Stomach smooth muscle (tissue), 2 donors: ENCODE results near the gene WNT10A.

Experiments
- H3K27ac ChIP-seq: one replicate; pipeline ENCODE4 v1.7.0; 2013; ENCODE audit warnings: mild to moderate bottlenecking, low read length, inconsistent platforms
- H3K27me3 ChIP-seq, 2 donors: one replicate each; pipeline ENCODE4 v1.7.0; 2013; ENCODE audit warnings: low read length in 2 of 2; ENCODE audit not compliant: insufficient read depth in 2 of 2, control insufficient read depth in 1 of 2
- H3K36me3 ChIP-seq, 2 donors: one replicate each; pipeline ENCODE4 v1.7.0; 2013; ENCODE audit warnings: low read length in 2 of 2; ENCODE audit not compliant: control insufficient read depth in 2 of 2, insufficient read depth in 2 of 2
- H3K4me1 ChIP-seq: one replicate; pipeline ENCODE4 v1.7.0; 2013; ENCODE audit warnings: low read length; ENCODE audit not compliant: control insufficient read depth, insufficient read depth
- H3K4me3 ChIP-seq, 2 donors: one replicate each; pipeline ENCODE4 v1.7.0; 2013; ENCODE audit warnings: low read length in 2 of 2
- H3K9ac ChIP-seq, 2 donors: one replicate each; pipeline ENCODE4 v1.7.0; 2013; ENCODE audit warnings: low read length in 2 of 2, mild to moderate bottlenecking in 1 of 2
- H3K9me3 ChIP-seq, 2 donors: one replicate each; pipeline ENCODE4 v1.7.0; 2013; ENCODE audit warnings: low read length in 2 of 2; ENCODE audit not compliant: control insufficient read depth in 2 of 2
- donor health status: healthy.
- donor health status: Pancreatic carcinoma.

WNT10A gene

GRCh38 chr2:218865999-218866398 is 14.7 kb upstream of the WNT10A start:
- Histone ChIP-seq H3K9me3 (no peaks in the 10 kb centered on the region), H3K27me3 (peaks cover 59 to 62% of the 10 kb centered on the region in 2 donors), H3K4me3 (no peak overlapping the region), H3K36me3 (no peaks in the 10 kb centered on the region), H3K9ac (no peak overlapping the region), H3K27ac (no peak overlapping the region), H3K4me1 (peaks cover 7% of the 10 kb centered on the region)

GRCh38 chr2:218867900-218868299 is 12.8 kb upstream of the WNT10A start:
- H3K9ac ChIP-seq: no peak overlapping the region
- no peak overlapping the region for H3K27ac ChIP-seq
- no peaks in the 10 kb centered on the region for H3K9me3 ChIP-seq
- H3K36me3 ChIP-seq: no peaks in the 10 kb centered on the region
- no peak overlapping the region for H3K4me3 ChIP-seq
- peaks cover 64 to 65% of the 10 kb centered on the region in 2 donors for H3K27me3 ChIP-seq
- peaks cover 11% of the 10 kb centered on the region for H3K4me1 ChIP-seq

GRCh38 chr2:218869064-218869463 is 11.6 kb upstream of the WNT10A start:
- Histone ChIP-seq H3K27ac (no peak overlapping the region), H3K9me3 (no peaks in the 10 kb centered on the region), H3K27me3 (peaks cover 66 to 68% of the 10 kb centered on the region in 2 donors), H3K4me1 (peaks cover 15% of the 10 kb centered on the region), H3K4me3 (no peak overlapping the region), H3K9ac (no peak overlapping the region), H3K36me3 (no peaks in the 10 kb centered on the region)

- no peaks in the 10 kb centered on the region for H3K9me3 ChIP-seq
- H3K4me1 ChIP-seq: peaks cover 13% of the 10 kb centered on the region
- no peaks in the 10 kb centered on the region for H3K36me3 ChIP-seq
- peak overlapping the region; percentile 8 to 22 for H3K4me3 ChIP-seq
- no peak overlapping the region for H3K9ac ChIP-seq
- no peak overlapping the region for H3K27ac ChIP-seq
- H3K27me3 ChIP-seq: peaks cover 62 to 64% of the 10 kb centered on the region in 2 donors
These were observed 9.7 kb upstream of the WNT10A start for GRCh38 chr2:218870984-218871344.

GRCh38 chr2:218871345-218872302 is 9.0 kb upstream of the WNT10A start:
- H3K27ac ChIP-seq: no peak overlapping the region
- H3K27me3 ChIP-seq: peaks cover 65% of the 10 kb centered on the region in 2 donors
- peak overlapping the region; percentile 8 to 22 for H3K4me3 ChIP-seq
- no peak overlapping the region for H3K9ac ChIP-seq
- no peaks in the 10 kb centered on the region for H3K36me3 ChIP-seq
- no peaks in the 10 kb centered on the region for H3K9me3 ChIP-seq
- peaks cover 13% of the 10 kb centered on the region for H3K4me1 ChIP-seq

GRCh38 chr2:218872645-218873358 is 7.8 kb upstream of the WNT10A start:
- Histone ChIP-seq H3K9ac (no peak overlapping the region), H3K4me1 (peaks cover 13% of the 10 kb centered on the region), H3K36me3 (no peaks in the 10 kb centered on the region), H3K27ac (no peak overlapping the region), H3K27me3 (peaks cover 71 to 74% of the 10 kb centered on the region in 2 donors), H3K4me3 (no peak overlapping the region), H3K9me3 (no peaks in the 10 kb centered on the region)

GRCh38 chr2:218873359-218874194 is 7.1 kb upstream of the WNT10A start:
- Histone ChIP-seq H3K36me3 (no peaks in the 10 kb centered on the region), H3K27ac (no peak overlapping the region), H3K4me1 (peaks cover 9% of the 10 kb centered on the region), H3K9ac (no peak overlapping the region), H3K27me3 (peaks cover 72 to 74% of the 10 kb centered on the region in 2 donors), H3K9me3 (no peaks in the 10 kb centered on the region), H3K4me3 (no peak overlapping the region)

- Histone ChIP-seq H3K36me3 (no peaks in the 10 kb centered on the region), H3K9me3 (no peaks in the 10 kb centered on the region), H3K4me3 (no peak overlapping the region), H3K27me3 (peaks cover 72 to 89% of the 10 kb centered on the region in 2 donors), H3K27ac (no peak overlapping the region), H3K9ac (no peak overlapping the region), H3K4me1 (peaks cover 18% of the 10 kb centered on the region)
These were observed 4.9 kb upstream of the WNT10A start for GRCh38 chr2:218875692-218876246.

- Histone ChIP-seq H3K9ac (no peak overlapping the region), H3K27me3 (peaks cover 72 to 89% of the 10 kb centered on the region in 2 donors), H3K9me3 (no peaks in the 10 kb centered on the region), H3K27ac (no peak overlapping the region), H3K36me3 (no peaks in the 10 kb centered on the region), H3K4me3 (no peak overlapping the region), H3K4me1 (peaks cover 13% of the 10 kb centered on the region)
These were observed 4.0 kb upstream of the WNT10A start for GRCh38 chr2:218876562-218877219.

- H3K36me3 ChIP-seq: no peaks in the 10 kb centered on the region
- no peaks in the 10 kb centered on the region for H3K9me3 ChIP-seq
- no peak overlapping the region for H3K4me3 ChIP-seq
- peaks cover 72 to 89% of the 10 kb centered on the region in 2 donors for H3K27me3 ChIP-seq
- no peak overlapping the region for H3K9ac ChIP-seq
- H3K4me1 ChIP-seq: peaks cover 13% of the 10 kb centered on the region
- no peak overlapping the region for H3K27ac ChIP-seq
These were observed 3.3 kb upstream of the WNT10A start for GRCh38 chr2:218877331-218877730.
